Measurements from ENCODE around the gene RAD51B.
A peak's percentile ranks its signal among the peaks of the same experiment; 100 is the strongest.

- TF ChIP-seq CTCF (IDR thresholded peaks at IDR 0.05) (peak in 1 of 6 experiments; percentile 0), POLR2A (IDR thresholded peaks at IDR 0.05) (no peak)
These were observed 63.5 kb downstream of the RAD51B start for GRCh38 chr14:67882986-67883555.

Data from thyroid gland (tissue), 4 donors.